Vagina (tissue), 2 donors: ENCODE measurements around the gene POMGNT2.
"Not testable (repeated sequence)": the region's sequence is repeated elsewhere in the genome, so short reads cannot be mapped to it uniquely, and the experiment has no call there.

Experiments
- POLR2A ChIP-seq, 2 donors: fragments of 450-650 bp; IDR thresholded peaks; one replicate each; pipeline ENCODE4 v1.6.1; 2017; ENCODE audit warnings: antibody characterized with exemption in 2 of 2, mild to moderate bottlenecking in 2 of 2, moderate library complexity in 2 of 2
- POLR2AphosphoS5 ChIP-seq, 2 donors: sonication (generic); formaldehyde crosslinking; IDR thresholded peaks; one replicate each; pipeline ENCODE4 v1.9.0; 2017; ENCODE audit warnings: antibody characterized with exemption in 2 of 2, mild to moderate bottlenecking in 2 of 2, low read depth in 1 of 2; ENCODE audit not compliant: insufficient read depth in 1 of 2
- TF ChIP-seq, protein P1 (sequence below), 3 experiments: fragments of 450-650 bp in 2 of 3; fragments of 200-600 bp in 1 of 3; sonication (generic) in 1 of 3; IDR thresholded peaks; one replicate each; pipeline ENCODE4 v1.5.1; 2017 to 2019; ENCODE audit warnings: antibody characterized with exemption in 3 of 3, mild to moderate bottlenecking in 2 of 3, moderate library complexity in 2 of 3

DNA sequence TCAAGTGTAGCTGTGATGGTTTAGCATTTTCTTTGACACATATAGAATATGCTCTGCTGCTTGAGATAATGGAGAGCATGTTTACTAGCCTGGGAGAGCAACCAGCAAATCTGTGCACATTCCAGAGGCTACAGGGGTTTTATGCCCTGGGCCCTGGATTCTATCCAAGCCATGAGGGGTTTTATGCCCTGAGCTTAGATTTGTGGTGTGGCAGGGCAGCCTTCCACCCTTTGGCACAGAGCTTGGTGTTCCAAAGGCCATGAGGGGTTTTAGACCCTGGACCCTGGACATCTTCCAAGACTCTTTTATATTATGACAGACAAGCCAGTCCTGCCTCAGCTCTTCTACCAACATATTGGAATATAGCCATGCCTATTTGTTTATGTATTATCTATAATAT is 60.8 kb downstream of the POMGNT2 start:
- not testable (repeated sequence) for TF ChIP-seq POLR2A (IDR thresholded peaks at IDR 0.05); POLR2AphosphoS5 (IDR thresholded peaks at IDR 0.05; ENCODE audit: insufficient read depth in 1 of 2, low read depth in 1 of 2)
- TF ChIP-seq, protein P1, sequence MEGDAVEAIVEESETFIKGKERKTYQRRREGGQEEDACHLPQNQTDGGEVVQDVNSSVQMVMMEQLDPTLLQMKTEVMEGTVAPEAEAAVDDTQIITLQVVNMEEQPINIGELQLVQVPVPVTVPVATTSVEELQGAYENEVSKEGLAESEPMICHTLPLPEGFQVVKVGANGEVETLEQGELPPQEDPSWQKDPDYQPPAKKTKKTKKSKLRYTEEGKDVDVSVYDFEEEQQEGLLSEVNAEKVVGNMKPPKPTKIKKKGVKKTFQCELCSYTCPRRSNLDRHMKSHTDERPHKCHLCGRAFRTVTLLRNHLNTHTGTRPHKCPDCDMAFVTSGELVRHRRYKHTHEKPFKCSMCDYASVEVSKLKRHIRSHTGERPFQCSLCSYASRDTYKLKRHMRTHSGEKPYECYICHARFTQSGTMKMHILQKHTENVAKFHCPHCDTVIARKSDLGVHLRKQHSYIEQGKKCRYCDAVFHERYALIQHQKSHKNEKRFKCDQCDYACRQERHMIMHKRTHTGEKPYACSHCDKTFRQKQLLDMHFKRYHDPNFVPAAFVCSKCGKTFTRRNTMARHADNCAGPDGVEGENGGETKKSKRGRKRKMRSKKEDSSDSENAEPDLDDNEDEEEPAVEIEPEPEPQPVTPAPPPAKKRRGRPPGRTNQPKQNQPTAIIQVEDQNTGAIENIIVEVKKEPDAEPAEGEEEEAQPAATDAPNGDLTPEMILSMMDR (IDR thresholded peaks at IDR 0.05): not testable (repeated sequence)
